T-helper 1 cell treated with Interleukin-12 subunit alpha and Interleukin-12 subunit beta and Interleukin-4 antibody, amounts not matched to agents 30 μg/mL and 1 μg/mL, for 36 hours (primary cell): ENCODE measurements around the gene DAP.
"Not testable (repeated sequence)": the region's sequence is repeated elsewhere in the genome, so short reads cannot be mapped to it uniquely, and the experiment has no call there.

Experiments used
- H3K27ac Mint-ChIP-seq: one replicate; pipeline ENCODE4 v1.8.0; 2021; ENCODE audit warnings: mild to moderate bottlenecking, mixed read lengths
- H3K27me3 Mint-ChIP-seq: one replicate; pipeline ENCODE4 v1.8.0; 2021; ENCODE audit warnings: low read depth, mixed read lengths
- H3K36me3 Mint-ChIP-seq: one replicate; pipeline ENCODE4 v1.8.0; 2021; ENCODE audit warnings: low read depth, mixed read lengths
- H3K4me1 Mint-ChIP-seq: one replicate; pipeline ENCODE4 v1.8.0; 2021; ENCODE audit warnings: low read depth, mixed read lengths
- H3K4me3 Mint-ChIP-seq: one replicate; pipeline ENCODE4 v1.8.0; 2021; ENCODE audit warnings: mild to moderate bottlenecking, moderate library complexity, mixed read lengths
- H3K9me3 Mint-ChIP-seq: one replicate; pipeline ENCODE4 v1.8.0; 2021; ENCODE audit warnings: mixed read lengths

Gene DAP

DNA sequence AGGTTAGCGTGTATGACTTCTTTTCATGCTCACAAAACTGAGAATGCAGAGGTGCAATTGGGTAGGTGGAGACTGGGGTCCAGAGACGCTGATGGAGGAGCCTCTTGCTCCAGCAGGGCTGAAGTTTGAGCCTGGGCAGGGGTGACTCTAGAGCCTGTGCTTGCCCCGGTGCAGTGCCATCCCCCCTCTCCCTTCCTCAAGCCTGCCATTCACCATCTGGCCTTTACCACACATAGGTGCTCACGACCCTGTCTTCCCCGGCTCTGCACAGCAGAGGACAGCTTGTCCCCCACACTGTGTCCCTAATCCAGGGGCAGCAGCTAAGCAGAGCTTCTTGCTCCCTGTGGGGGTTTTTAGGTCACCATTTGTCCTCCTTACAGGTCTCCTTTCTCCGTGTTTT, 86.5 kb downstream of the DAP start:
- Mint-ChIP-seq H3K4me1 (no peaks in the 10 kb centered on the region), H3K4me3 (no peak overlapping the region), H3K27me3 (no peaks in the 10 kb centered on the region), H3K9me3 (peaks cover 3% of the 10 kb centered on the region), H3K36me3 (peaks cover 12% of the 10 kb centered on the region), H3K27ac (no peak overlapping the region)

DNA sequence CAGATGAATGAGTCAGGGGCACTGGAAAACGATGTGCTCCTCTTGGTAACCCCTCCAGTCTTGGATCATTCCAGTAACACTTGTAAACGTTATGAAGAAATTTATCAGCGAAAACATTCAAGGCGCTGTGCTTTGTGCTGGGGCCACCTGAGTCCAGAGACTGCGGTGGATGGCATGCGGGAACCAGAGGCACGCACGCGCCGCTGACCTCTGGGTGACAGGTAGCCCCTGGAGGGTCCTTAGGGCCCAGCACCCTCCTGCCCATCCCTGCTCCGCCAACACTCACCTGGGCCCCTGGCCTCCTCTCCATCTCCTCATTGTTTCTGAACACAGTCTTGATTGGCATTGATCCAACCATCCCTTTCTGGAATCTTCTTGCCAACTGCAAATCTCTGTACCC, 86.9 kb downstream of the DAP start:
- no peak overlapping the region for H3K4me3 Mint-ChIP-seq
- H3K4me1 Mint-ChIP-seq: no peaks in the 10 kb centered on the region
- peaks cover 12% of the 10 kb centered on the region for H3K36me3 Mint-ChIP-seq
- no peak overlapping the region for H3K27ac Mint-ChIP-seq
- H3K27me3 Mint-ChIP-seq: no peaks in the 10 kb centered on the region
- H3K9me3 Mint-ChIP-seq: peaks cover 3% of the 10 kb centered on the region

GRCh38 chr5:10673407-10673806, 87.6 kb downstream of the DAP start:
- Mint-ChIP-seq H3K4me3 (no peak overlapping the region), H3K4me1 (no peaks in the 10 kb centered on the region), H3K27me3 (no peaks in the 10 kb centered on the region), H3K27ac (no peak overlapping the region), H3K36me3 (peaks cover 12% of the 10 kb centered on the region), H3K9me3 (peaks cover 3% of the 10 kb centered on the region)

DNA sequence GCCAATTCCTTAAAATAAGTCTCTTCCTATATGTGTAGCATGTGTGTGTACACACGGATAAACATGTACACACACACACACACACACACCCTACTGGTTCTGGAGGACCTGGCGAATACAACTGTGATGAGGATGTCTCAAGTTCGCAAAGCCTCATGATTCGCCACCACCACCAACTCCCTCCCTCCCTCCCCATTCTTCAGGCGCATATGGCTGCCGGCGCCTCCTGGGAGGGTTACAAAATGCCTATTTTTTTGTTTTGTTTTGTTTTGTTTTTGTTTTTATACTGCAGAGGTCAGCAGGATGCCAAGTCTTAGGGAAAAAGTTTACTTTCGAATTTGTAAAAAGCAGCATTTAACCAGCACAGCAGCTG, 88.0 kb downstream of the DAP start:
- H3K4me3 Mint-ChIP-seq: no peak overlapping the region
- H3K36me3 Mint-ChIP-seq: peaks cover 11% of the 10 kb centered on the region
- no peaks in the 10 kb centered on the region for H3K27me3 Mint-ChIP-seq
- no peak overlapping the region for H3K27ac Mint-ChIP-seq
- peaks cover 3% of the 10 kb centered on the region for H3K9me3 Mint-ChIP-seq
- no peaks in the 10 kb centered on the region for H3K4me1 Mint-ChIP-seq

DNA sequence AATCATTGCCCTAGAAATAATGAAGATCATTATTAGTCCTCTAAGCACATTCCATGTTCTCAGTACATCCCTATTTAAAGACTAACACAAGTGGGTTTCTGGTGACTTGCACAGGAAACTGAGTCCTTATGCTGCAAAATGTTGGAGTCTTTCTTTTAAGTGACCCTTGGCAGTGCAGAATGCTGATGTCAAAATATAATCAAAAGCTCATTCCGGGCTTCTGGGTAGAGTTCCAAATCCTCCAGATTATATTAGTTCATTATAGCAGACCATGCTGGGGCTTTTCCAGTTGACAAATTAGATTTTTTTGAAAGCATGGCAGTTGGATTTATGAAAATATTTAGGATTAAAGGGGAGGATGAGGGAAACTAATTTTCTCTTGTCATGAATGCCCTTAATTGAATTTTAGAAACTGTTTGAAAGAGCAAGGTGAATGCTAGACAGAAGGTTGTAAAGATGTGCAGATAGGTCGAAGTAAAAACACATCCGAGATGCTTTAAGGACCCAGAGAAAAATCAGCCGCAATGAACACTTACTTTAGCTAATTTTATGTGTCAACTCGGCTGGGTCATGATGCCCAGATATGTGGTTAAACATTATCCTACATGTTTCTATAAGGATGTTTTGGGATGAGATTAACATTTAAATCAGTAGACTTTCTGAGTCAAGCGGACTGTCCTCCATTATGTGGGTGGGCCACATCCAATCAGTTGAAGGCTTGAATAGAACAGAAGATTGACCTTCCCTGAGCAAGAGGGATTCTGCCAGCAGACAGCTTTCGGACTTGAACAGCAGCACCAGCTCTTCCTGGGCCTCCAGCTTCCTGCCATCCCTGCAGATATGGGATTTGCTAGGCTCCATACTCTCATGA, 88.7 kb downstream of the DAP start:
- Mint-ChIP-seq H3K9me3 (peaks cover 3% of the 10 kb centered on the region), H3K27me3 (no peaks in the 10 kb centered on the region), H3K36me3 (peaks cover 5% of the 10 kb centered on the region), H3K4me1 (no peaks in the 10 kb centered on the region), H3K4me3 (no peak overlapping the region), H3K27ac (no peak overlapping the region)

GRCh38 chr5:10671041-10672008, 89.7 kb downstream of the DAP start:
- H3K27ac Mint-ChIP-seq: no peak overlapping the region
- H3K4me3 Mint-ChIP-seq: no peak overlapping the region
- no peaks in the 10 kb centered on the region for H3K27me3 Mint-ChIP-seq
- no peaks in the 10 kb centered on the region for H3K9me3 Mint-ChIP-seq
- H3K36me3 Mint-ChIP-seq: no peaks in the 10 kb centered on the region
- H3K4me1 Mint-ChIP-seq: no peaks in the 10 kb centered on the region

- Mint-ChIP-seq H3K36me3 (no peaks in the 10 kb centered on the region), H3K4me3 (no peak overlapping the region), H3K27me3 (no peaks in the 10 kb centered on the region), H3K4me1 (no peaks in the 10 kb centered on the region), H3K27ac (no peak overlapping the region), H3K9me3 (no peaks in the 10 kb centered on the region)
Observed at GRCh38 chr5:10669983-10670382, 91.1 kb downstream of the DAP start.

- Mint-ChIP-seq H3K27me3 (no peaks in the 10 kb centered on the region), H3K4me3 (no peak overlapping the region), H3K4me1 (no peaks in the 10 kb centered on the region), H3K36me3 (no peaks in the 10 kb centered on the region), H3K9me3 (no peaks in the 10 kb centered on the region), H3K27ac (no peak overlapping the region)
Observed at GRCh38 chr5:10668697-10669096, 92.3 kb downstream of the DAP start.

GRCh38 chr5:10667431-10668057, 93.5 kb downstream of the DAP start:
- Mint-ChIP-seq H3K9me3 (no peaks in the 10 kb centered on the region), H3K4me3 (no peak overlapping the region)

DNA sequence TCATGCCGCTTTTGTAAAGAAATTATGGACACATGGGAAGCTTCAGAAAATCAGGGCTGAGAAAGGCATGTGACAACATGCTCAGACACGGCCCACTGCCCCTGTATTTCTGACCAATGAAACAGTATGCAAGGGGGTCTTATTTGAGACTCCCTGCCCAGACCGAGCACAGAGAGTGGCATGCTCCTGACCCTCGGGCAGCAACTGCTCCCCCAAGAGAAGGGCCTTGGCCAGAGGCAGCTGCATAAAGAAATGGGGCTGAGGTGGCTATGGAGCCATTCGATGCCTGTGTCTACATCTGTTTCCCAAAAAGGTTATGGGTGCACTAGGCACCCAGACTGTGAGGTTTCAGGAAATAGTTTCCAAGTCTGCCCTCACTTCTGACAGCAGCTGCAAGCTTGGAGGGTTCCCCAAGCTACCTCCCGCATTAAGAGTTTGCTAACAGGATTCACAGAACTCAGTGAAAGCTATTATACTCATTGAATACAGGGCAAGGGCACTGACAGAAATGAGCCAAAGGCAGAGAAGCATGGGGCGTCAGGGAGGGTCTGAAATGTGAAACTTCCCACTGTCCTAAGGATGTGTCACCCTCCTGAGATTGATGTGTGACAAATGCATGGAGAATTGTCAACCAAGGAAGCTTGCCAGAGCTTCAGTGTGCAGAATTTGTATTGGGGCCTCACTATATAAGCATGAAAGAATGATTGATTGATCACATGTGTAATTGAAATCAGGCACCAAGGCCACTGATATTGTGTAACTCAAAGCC, 94.3 kb downstream of the DAP start:
- no peak overlapping the region for H3K4me3 Mint-ChIP-seq
- no peaks in the 10 kb centered on the region for H3K9me3 Mint-ChIP-seq
- no peak overlapping the region for H3K27ac Mint-ChIP-seq
- no peaks in the 10 kb centered on the region for H3K27me3 Mint-ChIP-seq
- H3K36me3 Mint-ChIP-seq: no peaks in the 10 kb centered on the region
- H3K4me1 Mint-ChIP-seq: no peaks in the 10 kb centered on the region

More at GRCh38 chr5:10667431-10668057, 93.5 kb downstream of the DAP start:
- Mint-ChIP-seq H3K27ac (no peak overlapping the region), H3K27me3 (no peaks in the 10 kb centered on the region), H3K4me1 (no peaks in the 10 kb centered on the region), H3K36me3 (no peaks in the 10 kb centered on the region)

DNA sequence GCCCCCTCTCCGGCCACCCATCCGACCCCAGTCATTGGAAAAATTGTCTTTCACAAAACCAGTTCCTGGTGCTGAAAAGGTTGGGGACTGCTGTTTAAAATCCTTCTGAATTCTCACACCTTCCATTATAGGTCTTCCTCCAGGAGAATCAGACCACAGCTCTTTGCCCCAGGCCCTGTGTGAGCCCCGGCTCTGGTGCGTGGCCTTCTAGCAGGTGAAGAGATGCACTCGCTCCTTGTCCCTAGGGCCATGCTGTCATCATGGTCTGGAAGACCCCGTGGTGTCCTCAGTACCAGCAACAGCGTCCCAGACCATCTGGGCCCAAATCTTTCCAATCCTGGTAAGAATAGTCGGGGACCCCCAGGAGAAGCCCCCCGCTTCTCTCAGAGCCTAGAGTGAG, 95.2 kb downstream of the DAP start:
- Mint-ChIP-seq H3K4me3 (no peak overlapping the region), H3K27me3 (no peaks in the 10 kb centered on the region), H3K9me3 (no peaks in the 10 kb centered on the region), H3K36me3 (no peaks in the 10 kb centered on the region), H3K27ac (no peak overlapping the region), H3K4me1 (no peaks in the 10 kb centered on the region)

DNA sequence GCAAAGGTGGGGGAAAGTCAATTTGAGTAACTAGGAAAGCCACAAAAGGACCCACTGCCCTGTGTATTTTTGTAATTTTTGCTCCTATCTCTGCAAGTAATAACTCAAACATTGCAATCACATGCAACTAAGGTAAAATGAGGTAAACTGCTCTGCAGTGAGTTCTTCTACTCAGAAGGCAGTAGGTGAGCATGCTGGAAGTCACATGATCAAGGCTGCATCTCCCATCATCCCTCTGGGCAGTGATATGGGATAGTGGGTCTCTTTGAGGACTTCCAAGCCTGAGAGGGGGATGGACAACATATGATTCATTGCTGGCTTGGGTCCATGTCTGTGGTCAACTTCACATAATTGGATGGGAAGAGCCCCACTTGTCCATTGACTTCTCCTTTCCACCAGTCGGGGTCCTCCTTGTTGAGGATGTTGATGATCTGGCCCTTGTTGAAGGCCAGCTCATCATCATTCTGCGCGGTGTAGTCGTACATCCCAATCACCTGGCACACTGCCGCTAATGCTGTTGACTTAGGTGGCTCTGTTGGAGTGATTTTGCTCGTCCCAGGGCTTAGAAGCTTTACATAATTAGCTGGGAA, 96.8 kb downstream of the DAP start:
- not testable (repeated sequence) for H3K27ac Mint-ChIP-seq, H3K9me3 Mint-ChIP-seq, H3K4me1 Mint-ChIP-seq, H3K36me3 Mint-ChIP-seq, H3K4me3 Mint-ChIP-seq, H3K27me3 Mint-ChIP-seq

- Mint-ChIP-seq H3K4me3 (no peak overlapping the region), H3K4me1 (no peaks in the 10 kb centered on the region), H3K27me3 (no peaks in the 10 kb centered on the region), H3K36me3 (no peaks in the 10 kb centered on the region), H3K9me3 (no peaks in the 10 kb centered on the region), H3K27ac (no peak overlapping the region)
Observed at GRCh38 chr5:10663489-10664179, 97.4 kb downstream of the DAP start.
